LNCaP clone FGC (cell line): ENCODE data around the gene SP5.
"Not testable (repeated sequence)": the region's sequence is repeated elsewhere in the genome, so short reads cannot be mapped to it uniquely, and the experiment has no call there.

ENCODE experiments used
- DNase-seq: peaks from one replicate; pipeline ENCODE4 v3.0.0-alpha.2; 2011; ENCODE audit warnings: low read depth
- H3K4me3 ChIP-seq: 2 replicates; pipeline ENCODE4 v1.5.1; 2011; ENCODE audit warnings: mild to moderate bottlenecking, low read depth, low read length, control low read depth
- CTCF ChIP-seq: IDR thresholded peaks from 2 replicates; pipeline ENCODE4 v1.5.1; 2012; ENCODE audit warnings: mild to moderate bottlenecking; ENCODE audit not compliant: control insufficient read depth, insufficient read depth; ENCODE audit errors: extremely low read depth

Gene SP5

GRCh38 chr2:170715062-170715931, at the start of gene SP5:
Gene SP5, plus strand, starts transcription at chr2:170715337. Its CDS starts 176 bp downstream, at chr2:170715513.
- peak within 1 kb of the TSS; percentile 48 for H3K4me3 ChIP-seq
- peak; percentile 3 for DNase-seq
- no peak for TF ChIP-seq CTCF

GRCh38 chr2:170665743-170666142, 49.4 kb upstream of the SP5 start:
- DNase-seq: peak; percentile 45
- no peak for TF ChIP-seq CTCF
- H3K4me3 ChIP-seq: no peak overlapping the region

- no peak for TF ChIP-seq CTCF
- no peak overlapping the region for H3K4me3 ChIP-seq
- no peak for DNase-seq
Observed at GRCh38 chr2:170669909-170670308, 45.2 kb upstream of the SP5 start.

- TF ChIP-seq CTCF: no peak
- no peak overlapping the region for H3K4me3 ChIP-seq
- DNase-seq: no peak
Observed at GRCh38 chr2:170670651-170671050, 44.5 kb upstream of the SP5 start.

- DNase-seq: no peak
- no peak overlapping the region for H3K4me3 ChIP-seq
- TF ChIP-seq CTCF: no peak
Observed at GRCh38 chr2:170671079-170671478, 44.1 kb upstream of the SP5 start.

GRCh38 chr2:170674282-170674681, 40.9 kb upstream of the SP5 start:
- H3K4me3 ChIP-seq: not testable (repeated sequence)

GRCh38 chr2:170675701-170676100, 39.4 kb upstream of the SP5 start:
- no peak for TF ChIP-seq CTCF
- DNase-seq: no peak
- H3K4me3 ChIP-seq: no peak overlapping the region

More at GRCh38 chr2:170674282-170674681, 40.9 kb upstream of the SP5 start:
- DNase-seq: not testable (repeated sequence)
